Kidney (tissue), 14 donors: ENCODE results near the gene VEZF1. TPM values are rescaled to one million over a fixed set of nuclear protein-coding genes. Genes with fewer than 3 reads are reported as not detected.

ENCODE experiments used
- DNase-seq, 5 donors: peaks; one replicate each; pipeline ENCODE4 v3.0.0-alpha.2; 2013 to 2020
- FAIRE-seq: peaks from 2 replicates; lab custom pipeline; 2012; peaks lifted over from hg19 to GRCh38; lab: Jason Lieb, UNC
- H3K27ac ChIP-seq, 2 donors: one replicate each; pipeline ENCODE4 v1.7.0; 2013; ENCODE audit warnings: low read depth in 2 of 2, low read length in 2 of 2, inconsistent platforms in 1 of 2
- H3K27me3 ChIP-seq: one replicate; pipeline ENCODE4 v1.7.1; 2013; ENCODE audit warnings: low read length, inconsistent platforms; ENCODE audit not compliant: control insufficient read depth, insufficient read depth
- H3K36me3 ChIP-seq, 3 donors: one replicate each; pipeline versions ENCODE4 v1.7.0 to v1.7.1; 2013; ENCODE audit warnings: low read length in 3 of 3, control low read depth in 1 of 3, inconsistent platforms in 1 of 3; ENCODE audit not compliant: insufficient read depth in 3 of 3, control insufficient read depth in 2 of 3
- H3K4me1 ChIP-seq, 3 donors: one replicate each; pipeline versions ENCODE4 v1.7.0 to v1.7.1; 2013; ENCODE audit warnings: low read length in 3 of 3, inconsistent platforms in 1 of 3, low read depth in 1 of 3; ENCODE audit not compliant: control insufficient read depth in 2 of 3, insufficient read depth in 2 of 3
- H3K4me3 ChIP-seq, 3 donors: one replicate each; pipeline versions ENCODE4 v1.7.0 to v1.8.1; 2013; ENCODE audit warnings: low read length in 3 of 3, control low read depth in 1 of 3, inconsistent platforms in 1 of 3
- H3K9ac ChIP-seq, 3 donors: one replicate each; pipeline versions ENCODE4 v1.7.0 to v1.7.1; 2013; ENCODE audit warnings: low read length in 3 of 3, control low read depth in 1 of 3, inconsistent platforms in 1 of 3
- H3K9me3 ChIP-seq, 3 donors: one replicate each; pipeline versions ENCODE4 v1.7.0 to v1.7.1; 2013; ENCODE audit warnings: low read length in 3 of 3, control low read depth in 1 of 3, inconsistent platforms in 1 of 3; ENCODE audit not compliant: control insufficient read depth in 2 of 3, insufficient read depth in 1 of 3
- intact Hi-C: fragments of 100-400 bp; cut with DNase I; formaldehyde crosslinking; loops from one replicate; pipeline ENCODE4 v1.11.1; 2022
- polyA plus RNA-seq: library from polyadenylated mRNA; stranded (reverse); fragments of 350-450 nt; fragmentation: Illumina TruSeq; extraction: RNeasy Lipid Tissue Mini Kit (QIAGEN cat#74804); gene quantifications from one replicate; pipeline ENCODE4 v1.2.3, GENCODE V29; 2014; ENCODE audit warnings: low read depth, low replicate concordance; ENCODE audit not compliant: insufficient read depth
- total RNA-seq: library from RNA; stranded (reverse); fragmentation: NEBNext Ultra II Directional; extraction: Animal tissue kit (Norgen Biotek cat#: 25700); gene quantifications from one replicate; pipeline ENCODE4 v1.2.1, GENCODE V29; 2021
- TF ChIP-seq, protein P1 (sequence below): IDR thresholded peaks from 3 replicates; pipeline ENCODE4 v1.5.1; 2012; ENCODE audit warnings: mild to moderate bottlenecking, moderate library complexity, borderline replicate concordance; ENCODE audit not compliant: insufficient read depth; ENCODE audit errors: extremely low read depth
- donor health status: control.
- donor health status: control.
- donor health status: control.
- donor health status: control.
- donor health status: control.
- donor health status: DM: yes; HTN: yes; CAD: no.
- donor health status: Normal renal cell carcinoma (clear cell type).

Gene VEZF1
- total and polyA plus RNA-seq, 2 donors from 2014 or later: 26.0 to 92.5 TPM

- peaks cover 0 to 4% (median 3%) of the 10 kb centered on the region in 3 donors for H3K4me1 ChIP-seq
- H3K27ac ChIP-seq: no peak overlapping the region
- TF ChIP-seq, protein P1, sequence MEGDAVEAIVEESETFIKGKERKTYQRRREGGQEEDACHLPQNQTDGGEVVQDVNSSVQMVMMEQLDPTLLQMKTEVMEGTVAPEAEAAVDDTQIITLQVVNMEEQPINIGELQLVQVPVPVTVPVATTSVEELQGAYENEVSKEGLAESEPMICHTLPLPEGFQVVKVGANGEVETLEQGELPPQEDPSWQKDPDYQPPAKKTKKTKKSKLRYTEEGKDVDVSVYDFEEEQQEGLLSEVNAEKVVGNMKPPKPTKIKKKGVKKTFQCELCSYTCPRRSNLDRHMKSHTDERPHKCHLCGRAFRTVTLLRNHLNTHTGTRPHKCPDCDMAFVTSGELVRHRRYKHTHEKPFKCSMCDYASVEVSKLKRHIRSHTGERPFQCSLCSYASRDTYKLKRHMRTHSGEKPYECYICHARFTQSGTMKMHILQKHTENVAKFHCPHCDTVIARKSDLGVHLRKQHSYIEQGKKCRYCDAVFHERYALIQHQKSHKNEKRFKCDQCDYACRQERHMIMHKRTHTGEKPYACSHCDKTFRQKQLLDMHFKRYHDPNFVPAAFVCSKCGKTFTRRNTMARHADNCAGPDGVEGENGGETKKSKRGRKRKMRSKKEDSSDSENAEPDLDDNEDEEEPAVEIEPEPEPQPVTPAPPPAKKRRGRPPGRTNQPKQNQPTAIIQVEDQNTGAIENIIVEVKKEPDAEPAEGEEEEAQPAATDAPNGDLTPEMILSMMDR: no peak
- no peaks in the 10 kb centered on the region for H3K27me3 ChIP-seq
- H3K9me3 ChIP-seq: no peaks in the 10 kb centered on the region
- DNase-seq: no peak
- no peak overlapping the region for H3K9ac ChIP-seq
- intact Hi-C loops: no loop called here
- no peak for FAIRE-seq
- no peak overlapping the region for H3K4me3 ChIP-seq
- peaks cover 2 to 29% (median 13%) of the 10 kb centered on the region in 3 donors for H3K36me3 ChIP-seq
Observed at GRCh38 chr17:57972151-57972550, 15.9 kb downstream of the VEZF1 start.

DNA sequence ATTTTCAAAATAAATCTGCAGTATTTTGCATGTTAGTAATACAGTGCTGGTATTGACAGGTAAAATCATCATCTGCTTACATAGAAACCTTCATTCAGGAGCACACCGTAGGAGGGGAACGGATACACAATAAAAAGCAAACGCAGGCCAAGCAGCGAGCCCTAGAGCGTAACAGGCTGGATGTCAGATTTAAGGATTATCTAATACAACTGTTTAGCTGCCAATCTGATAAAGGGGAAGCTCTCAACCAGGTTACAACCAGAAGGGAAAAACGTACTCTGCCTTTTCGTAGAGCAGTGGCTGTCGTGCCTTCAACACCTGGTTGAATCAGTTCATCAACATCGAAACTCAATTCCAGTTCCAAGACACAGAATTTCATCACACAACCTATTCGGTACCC lies 16.5 kb downstream of the VEZF1 start:
- no peak for FAIRE-seq
- no peak for DNase-seq

DNA sequence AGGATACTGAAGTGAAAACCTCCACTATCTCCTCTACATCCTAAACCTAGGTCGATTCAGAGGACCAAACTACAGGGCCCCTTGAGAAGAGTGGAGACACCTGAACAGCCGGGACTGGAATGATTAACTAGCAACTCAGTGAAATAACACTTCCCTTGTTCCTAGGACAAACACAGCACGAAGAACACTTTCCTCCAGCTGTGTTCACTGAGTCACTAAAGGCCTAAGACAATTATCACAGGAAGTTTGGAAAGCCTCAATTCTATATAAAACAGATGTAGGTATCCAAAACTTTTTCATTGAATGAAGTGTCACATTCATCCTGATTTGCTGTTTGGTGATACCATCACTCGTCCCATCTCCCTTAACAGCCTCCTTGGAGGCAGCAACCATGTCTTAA lies 17.3 kb downstream of the VEZF1 start:
- intact Hi-C loops: no loop called here
- Histone ChIP-seq H3K27me3 (no peaks in the 10 kb centered on the region), H3K4me3 (no peak overlapping the region), H3K27ac (no peak overlapping the region), H3K9me3 (no peaks in the 10 kb centered on the region), H3K4me1 (peaks cover 0 to 4% (median 3%) of the 10 kb centered on the region in 3 donors), H3K36me3 (peaks cover 2 to 19% (median 13%) of the 10 kb centered on the region in 3 donors), H3K9ac (no peak overlapping the region)
- TF ChIP-seq, protein P1: no peak
- DNase-seq: no peak
- no peak for FAIRE-seq

More for the DNA sequence above, 16.5 kb downstream of the VEZF1 start:
- TF ChIP-seq, protein P1: no peak
- H3K4me3 ChIP-seq: no peak overlapping the region
- no peaks in the 10 kb centered on the region for H3K9me3 ChIP-seq
- H3K27me3 ChIP-seq: no peaks in the 10 kb centered on the region
- peaks cover 2 to 23% (median 13%) of the 10 kb centered on the region in 3 donors for H3K36me3 ChIP-seq
- intact Hi-C loops: no loop called here
- H3K9ac ChIP-seq: no peak overlapping the region
- H3K27ac ChIP-seq: no peak overlapping the region
- peaks cover 0 to 4% (median 3%) of the 10 kb centered on the region in 3 donors for H3K4me1 ChIP-seq

- Histone ChIP-seq H3K27me3 (no peaks in the 10 kb centered on the region), H3K9me3 (no peaks in the 10 kb centered on the region), H3K27ac (no peak overlapping the region), H3K9ac (no peak overlapping the region), H3K4me3 (no peak overlapping the region), H3K4me1 (peaks cover 0 to 4% (median 3%) of the 10 kb centered on the region in 3 donors), H3K36me3 (peaks cover 2 to 4% (median 4%) of the 10 kb centered on the region in 3 donors)
- TF ChIP-seq, protein P1: no peak
- DNase-seq (no peak), FAIRE-seq (no peak)
- intact Hi-C loops: no loop called here
Observed at GRCh38 chr17:57968456-57968855, 19.6 kb downstream of the VEZF1 start.
